ENCODE data around the gene CCDC34. TPM values are rescaled to one million over a fixed set of nuclear protein-coding genes. Genes with fewer than 3 reads are reported as not detected.

CCDC34 gene
- total and polyA plus RNA-seq, 2 experiments from 2014 or later, result 10.1 to 56.0 TPM

GRCh38 chr11:27383645-27384044 is 20.6 kb upstream of the CCDC34 start (continued):
- TF ChIP-seq CREB1 (CRISPR knock-in tag; IDR thresholded peaks at IDR 0.05; ENCODE audit: low read depth), result no peak
- no peak for TF ChIP-seq ZNF114 (CRISPR knock-in tag; IDR thresholded peaks at IDR 0.05)
- no peak for TF ChIP-seq POLR2AphosphoS5 (IDR thresholded peaks at IDR 0.05; ENCODE audit: low read depth)

DNA sequence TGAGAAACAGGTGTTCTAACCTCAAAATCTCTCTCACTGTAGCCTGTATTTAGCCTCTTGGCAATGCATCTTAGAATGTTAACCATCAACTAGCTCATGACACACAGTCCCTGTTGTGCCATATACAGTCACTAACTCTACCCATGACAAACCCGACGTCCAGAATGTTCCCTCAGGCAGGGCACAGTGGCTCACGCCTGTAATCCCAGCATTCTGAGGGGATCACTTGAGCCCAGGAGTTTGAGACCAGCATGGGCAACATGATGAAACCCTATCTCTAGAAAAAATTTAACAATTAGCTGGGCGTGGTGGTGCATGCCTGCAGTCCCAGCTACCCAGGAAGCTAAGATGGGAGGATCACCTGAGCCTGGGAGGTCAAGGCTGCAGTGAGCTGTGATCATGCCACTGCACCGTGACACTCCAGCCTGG is 18.2 kb upstream of the CCDC34 start:
- Histone ChIP-seq H3K4me3 (no peak overlapping the region), H3F3A (replicated peaks; ENCODE audit: low read depth) (no peaks in the 10 kb centered on the region), H3K79me2 (replicated peaks; ENCODE audit: insufficient read depth) (no peaks in the 10 kb centered on the region), H4K20me1 (replicated peaks; ENCODE audit: insufficient read depth) (no peaks in the 10 kb centered on the region), H3K9me2 (ENCODE audit: insufficient read depth) (no peaks in the 10 kb centered on the region), H3K36me3 (ENCODE audit: insufficient read depth) (peaks cover 36% of the 10 kb centered on the region), H3K4me1 (ENCODE audit: insufficient read depth) (peaks cover 6% of the 10 kb centered on the region; the same call in 1 of the 2 replicates), H3K4me2 (no peak overlapping the region), H2AFZ (no peak overlapping the region), H3K27me3 (ENCODE audit: insufficient read depth) (no peaks in the 10 kb centered on the region), H3K27ac (ENCODE audit: low read depth) (no peak overlapping the region)
- no peak for TF ChIP-seq JUNB (IDR thresholded peaks at IDR 0.05; ENCODE audit: unreplicated experiment)
- no peak for TF ChIP-seq POLR2AphosphoS5 (IDR thresholded peaks at IDR 0.05; ENCODE audit: low read depth)
- TF ChIP-seq CREB1 (CRISPR knock-in tag; IDR thresholded peaks at IDR 0.05; ENCODE audit: low read depth), result no peak
- TF ChIP-seq CTCF (conservative IDR thresholded peaks at IDR 0.05; ENCODE audit: low read depth in 2 of 2), result no peak
- TF ChIP-seq EZH2phosphoT487 (IDR thresholded peaks at IDR 0.05; ENCODE audit: unreplicated experiment), result no peak
- TF ChIP-seq, protein P1, sequence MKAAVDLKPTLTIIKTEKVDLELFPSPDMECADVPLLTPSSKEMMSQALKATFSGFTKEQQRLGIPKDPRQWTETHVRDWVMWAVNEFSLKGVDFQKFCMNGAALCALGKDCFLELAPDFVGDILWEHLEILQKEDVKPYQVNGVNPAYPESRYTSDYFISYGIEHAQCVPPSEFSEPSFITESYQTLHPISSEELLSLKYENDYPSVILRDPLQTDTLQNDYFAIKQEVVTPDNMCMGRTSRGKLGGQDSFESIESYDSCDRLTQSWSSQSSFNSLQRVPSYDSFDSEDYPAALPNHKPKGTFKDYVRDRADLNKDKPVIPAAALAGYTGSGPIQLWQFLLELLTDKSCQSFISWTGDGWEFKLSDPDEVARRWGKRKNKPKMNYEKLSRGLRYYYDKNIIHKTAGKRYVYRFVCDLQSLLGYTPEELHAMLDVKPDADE (IDR thresholded peaks at IDR 0.05), result no peak
- no peak for TF ChIP-seq STAT1 (IDR thresholded peaks at IDR 0.05; ENCODE audit: unreplicated experiment)
- TF ChIP-seq ZNF331 (CRISPR knock-in tag; IDR thresholded peaks at IDR 0.05; ENCODE audit: low read depth), result no peak
- TF ChIP-seq NANOG (IDR thresholded peaks at IDR 0.05; ENCODE audit: borderline replicate concordance), result no peak
- TF ChIP-seq REST (IDR thresholded peaks at IDR 0.05; ENCODE audit: unreplicated experiment), result no peak
- no peak for TF ChIP-seq EZH2 (IDR thresholded peaks at IDR 0.05; ENCODE audit: low read depth, unreplicated experiment)
- TF ChIP-seq, protein P2, sequence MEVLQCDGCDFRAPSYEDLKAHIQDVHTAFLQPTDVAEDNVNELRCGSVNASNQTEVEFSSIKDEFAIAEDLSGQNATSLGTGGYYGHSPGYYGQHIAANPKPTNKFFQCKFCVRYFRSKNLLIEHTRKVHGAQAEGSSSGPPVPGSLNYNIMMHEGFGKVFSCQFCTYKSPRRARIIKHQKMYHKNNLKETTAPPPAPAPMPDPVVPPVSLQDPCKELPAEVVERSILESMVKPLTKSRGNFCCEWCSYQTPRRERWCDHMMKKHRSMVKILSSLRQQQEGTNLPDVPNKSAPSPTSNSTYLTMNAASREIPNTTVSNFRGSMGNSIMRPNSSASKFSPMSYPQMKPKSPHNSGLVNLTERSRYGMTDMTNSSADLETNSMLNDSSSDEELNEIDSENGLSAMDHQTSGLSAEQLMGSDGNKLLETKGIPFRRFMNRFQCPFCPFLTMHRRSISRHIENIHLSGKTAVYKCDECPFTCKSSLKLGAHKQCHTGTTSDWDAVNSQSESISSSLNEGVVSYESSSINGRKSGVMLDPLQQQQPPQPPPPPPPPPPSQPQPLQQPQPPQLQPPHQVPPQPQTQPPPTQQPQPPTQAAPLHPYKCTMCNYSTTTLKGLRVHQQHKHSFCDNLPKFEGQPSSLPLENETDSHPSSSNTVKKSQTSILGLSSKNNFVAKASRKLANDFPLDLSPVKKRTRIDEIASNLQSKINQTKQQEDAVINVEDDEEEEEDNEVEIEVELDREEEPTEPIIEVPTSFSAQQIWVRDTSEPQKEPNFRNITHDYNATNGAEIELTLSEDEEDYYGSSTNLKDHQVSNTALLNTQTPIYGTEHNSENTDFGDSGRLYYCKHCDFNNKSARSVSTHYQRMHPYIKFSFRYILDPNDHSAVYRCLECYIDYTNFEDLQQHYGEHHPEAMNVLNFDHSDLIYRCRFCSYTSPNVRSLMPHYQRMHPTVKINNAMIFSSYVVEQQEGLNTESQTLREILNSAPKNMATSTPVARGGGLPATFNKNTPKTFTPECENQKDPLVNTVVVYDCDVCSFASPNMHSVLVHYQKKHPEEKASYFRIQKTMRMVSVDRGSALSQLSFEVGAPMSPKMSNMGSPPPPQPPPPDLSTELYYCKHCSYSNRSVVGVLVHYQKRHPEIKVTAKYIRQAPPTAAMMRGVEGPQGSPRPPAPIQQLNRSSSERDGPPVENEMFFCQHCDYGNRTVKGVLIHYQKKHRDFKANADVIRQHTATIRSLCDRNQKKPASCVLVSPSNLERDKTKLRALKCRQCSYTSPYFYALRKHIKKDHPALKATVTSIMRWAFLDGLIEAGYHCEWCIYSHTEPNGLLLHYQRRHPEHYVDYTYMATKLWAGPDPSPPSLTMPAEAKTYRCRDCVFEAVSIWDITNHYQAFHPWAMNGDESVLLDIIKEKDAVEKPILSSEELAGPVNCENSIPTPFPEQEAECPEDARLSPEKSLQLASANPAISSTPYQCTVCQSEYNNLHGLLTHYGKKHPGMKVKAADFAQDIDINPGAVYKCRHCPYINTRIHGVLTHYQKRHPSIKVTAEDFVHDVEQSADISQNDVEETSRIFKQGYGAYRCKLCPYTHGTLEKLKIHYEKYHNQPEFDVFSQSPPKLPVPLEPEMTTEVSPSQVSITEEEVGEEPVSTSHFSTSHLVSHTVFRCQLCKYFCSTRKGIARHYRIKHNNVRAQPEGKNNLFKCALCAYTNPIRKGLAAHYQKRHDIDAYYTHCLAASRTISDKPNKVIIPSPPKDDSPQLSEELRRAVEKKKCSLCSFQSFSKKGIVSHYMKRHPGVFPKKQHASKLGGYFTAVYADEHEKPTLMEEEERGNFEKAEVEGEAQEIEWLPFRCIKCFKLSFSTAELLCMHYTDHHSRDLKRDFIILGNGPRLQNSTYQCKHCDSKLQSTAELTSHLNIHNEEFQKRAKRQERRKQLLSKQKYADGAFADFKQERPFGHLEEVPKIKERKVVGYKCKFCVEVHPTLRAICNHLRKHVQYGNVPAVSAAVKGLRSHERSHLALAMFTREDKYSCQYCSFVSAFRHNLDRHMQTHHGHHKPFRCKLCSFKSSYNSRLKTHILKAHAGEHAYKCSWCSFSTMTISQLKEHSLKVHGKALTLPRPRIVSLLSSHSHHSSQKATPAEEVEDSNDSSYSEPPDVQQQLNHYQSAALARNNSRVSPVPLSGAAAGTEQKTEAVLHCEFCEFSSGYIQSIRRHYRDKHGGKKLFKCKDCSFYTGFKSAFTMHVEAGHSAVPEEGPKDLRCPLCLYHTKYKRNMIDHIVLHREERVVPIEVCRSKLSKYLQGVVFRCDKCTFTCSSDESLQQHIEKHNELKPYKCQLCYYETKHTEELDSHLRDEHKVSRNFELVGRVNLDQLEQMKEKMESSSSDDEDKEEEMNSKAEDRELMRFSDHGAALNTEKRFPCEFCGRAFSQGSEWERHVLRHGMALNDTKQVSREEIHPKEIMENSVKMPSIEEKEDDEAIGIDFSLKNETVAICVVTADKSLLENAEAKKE (CRISPR knock-in tag; IDR thresholded peaks at IDR 0.05), result no peak
- no peak for TF ChIP-seq ZNF114 (CRISPR knock-in tag; IDR thresholded peaks at IDR 0.05)
- H3K27ac Mint-ChIP-seq, result no peak overlapping the region
- no peak overlapping the region for H3K4me3 Mint-ChIP-seq
- DNase-seq (ENCODE audit: low spot score) (no peak), ATAC-seq (no peak)
- H3K27me3 Mint-ChIP-seq (ENCODE audit: insufficient read depth, low read depth, poor library complexity), result no peaks in the 10 kb centered on the region
- H3K36me3 Mint-ChIP-seq (ENCODE audit: low read depth), result peaks cover 42% of the 10 kb centered on the region
- H3K4me1 Mint-ChIP-seq, result peaks cover 3% of the 10 kb centered on the region; the same call in 1 of the 3 replicates
- H3K9me3 Mint-ChIP-seq, result no peaks in the 10 kb centered on the region

Data from GM23338 (cell line).